Measurements from ENCODE around the gene IGSF23.
"Not testable (repeated sequence)": the region's sequence is repeated elsewhere in the genome, so short reads cannot be mapped to it uniquely, and the experiment has no call there.

The IGSF23 gene

DNA sequence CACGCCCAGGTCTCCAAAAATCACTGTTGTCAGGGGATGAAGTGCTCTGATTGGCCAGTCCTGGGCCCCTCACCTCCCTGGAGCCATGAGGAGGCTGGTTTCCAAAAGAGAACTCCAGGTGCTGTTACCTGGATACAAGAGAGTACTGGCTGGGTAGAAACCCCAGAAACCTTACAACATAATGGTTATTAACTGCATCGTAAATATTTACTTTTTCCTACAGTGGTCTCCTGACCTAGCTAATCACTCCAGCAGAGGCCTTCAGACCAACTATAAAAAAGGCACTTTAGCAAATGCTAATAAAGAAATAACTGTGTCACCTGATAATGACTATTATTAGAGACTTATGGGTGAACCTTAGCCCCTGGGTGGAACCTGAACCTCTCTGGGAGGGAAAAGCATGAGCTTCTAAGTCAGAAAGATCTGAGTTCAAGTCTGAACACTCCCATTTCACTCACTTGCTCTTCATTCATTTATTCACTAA, 1.5 kb upstream of the IGSF23 start:
- DNase-seq (ENCODE audit: low read depth), result no peak

DNA sequence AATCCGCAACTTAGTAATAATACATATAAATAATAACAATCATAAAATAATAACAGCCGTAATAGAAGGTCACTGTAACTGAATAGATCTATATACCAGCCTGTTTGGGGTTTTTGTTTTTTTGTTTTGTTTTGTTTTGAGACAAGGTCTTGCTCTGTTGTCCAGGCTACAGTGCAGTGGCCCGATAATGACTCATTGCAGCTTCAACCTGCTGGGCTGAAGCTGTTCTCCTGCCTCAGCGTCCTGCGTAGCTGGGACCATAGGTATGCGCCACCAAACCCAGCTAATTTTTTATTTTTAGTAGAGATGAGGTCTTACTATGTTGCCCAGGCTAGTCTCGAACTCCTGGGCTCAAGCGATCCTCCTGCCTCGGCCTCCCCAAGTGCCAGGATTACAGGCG, 950 bp downstream of the IGSF23 start:
- DNase-seq (ENCODE audit: low read depth), result no peak

DNA sequence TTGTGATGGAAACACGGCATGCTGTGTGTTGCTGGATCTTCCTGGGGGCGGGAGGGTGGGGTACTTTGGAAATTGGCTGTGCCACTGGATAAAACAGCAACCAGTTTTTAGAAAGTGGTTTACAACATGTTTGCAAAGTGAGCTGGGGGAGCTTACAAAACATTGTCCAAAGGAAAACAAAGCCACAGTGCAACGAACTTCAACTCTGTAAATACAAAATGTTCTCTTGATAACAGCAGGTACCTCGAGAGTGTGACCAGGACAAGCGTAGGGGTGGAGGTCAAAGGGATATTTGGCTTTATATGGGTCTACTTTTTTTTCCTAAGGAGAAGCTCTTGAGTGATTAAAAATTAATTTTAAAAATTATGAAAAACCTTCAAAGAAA, 2.5 kb downstream of the IGSF23 start:
- no peak for DNase-seq (ENCODE audit: low read depth)

DNA sequence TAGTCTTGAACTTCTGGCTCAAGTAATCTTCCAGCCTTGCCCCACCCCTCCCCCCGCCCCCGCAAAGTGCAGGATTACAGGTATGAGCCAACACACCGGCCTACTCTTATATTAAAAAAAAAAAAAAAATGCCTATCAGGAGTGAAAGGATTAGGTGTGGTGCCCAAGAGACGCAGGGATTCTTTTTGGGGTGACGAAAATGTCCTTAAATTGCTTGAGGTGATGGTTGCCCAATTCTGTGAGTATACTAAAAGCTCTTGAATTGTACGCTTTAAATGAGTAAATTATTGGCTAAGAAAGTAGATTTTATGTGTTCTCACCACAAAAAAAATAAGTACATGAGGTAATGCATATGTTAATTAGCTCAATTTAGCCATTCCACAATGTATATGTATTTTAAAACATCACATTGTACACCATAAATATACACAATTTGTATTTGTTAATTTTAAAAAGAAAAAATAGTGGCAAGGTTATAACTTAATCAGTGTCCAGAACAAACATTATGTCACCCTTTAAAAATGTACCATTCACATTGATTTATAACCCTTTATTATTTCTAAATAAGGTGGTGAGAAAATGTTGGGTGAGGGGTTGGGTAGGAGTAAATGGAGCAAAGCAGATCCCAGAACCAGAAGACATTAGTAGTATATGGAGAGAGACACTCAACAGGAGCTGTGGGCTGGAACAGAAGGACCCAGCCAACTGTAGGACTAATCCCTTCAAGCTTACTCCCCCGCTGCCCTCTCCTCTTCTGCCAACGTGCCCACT, 3.9 kb downstream of the IGSF23 start:
- DNase-seq (ENCODE audit: low read depth), result no peak

- DNase-seq (ENCODE audit: low read depth), result no peak
These were observed 5.4 kb downstream of the IGSF23 start for GRCh38 chr19:44618640-44619357.

GRCh38 chr19:44620667-44621066, 7.3 kb downstream of the IGSF23 start:
- DNase-seq (ENCODE audit: low read depth), result peak; percentile 31

- DNase-seq (ENCODE audit: low read depth), result no peak
These were observed 8.0 kb downstream of the IGSF23 start for GRCh38 chr19:44621367-44621766.

DNA sequence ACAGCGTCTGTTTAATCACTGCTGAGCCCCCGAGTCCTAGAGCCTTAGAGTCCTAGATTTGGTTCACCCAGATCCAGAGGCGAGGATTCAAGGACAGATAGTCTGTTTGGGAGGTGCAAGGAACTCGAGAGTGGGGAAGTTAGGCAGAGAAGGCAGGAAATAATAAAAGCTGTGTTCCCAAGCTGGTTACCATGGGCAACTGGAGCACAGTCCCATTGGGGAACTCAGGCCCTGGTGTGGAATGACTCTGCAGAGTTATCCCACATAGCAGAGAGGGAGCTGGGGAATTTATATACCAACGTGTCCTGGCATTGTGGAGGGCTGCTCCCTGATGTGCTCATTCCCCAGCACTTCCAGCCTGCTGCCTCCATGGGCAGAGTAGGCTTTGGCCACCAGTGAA, 9.7 kb downstream of the IGSF23 start:
- DNase-seq (ENCODE audit: low read depth), result peak; percentile 46

- DNase-seq (ENCODE audit: low read depth), result no peak
These were observed 10.3 kb downstream of the IGSF23 start for GRCh38 chr19:44623626-44624025.

- no peak for DNase-seq (ENCODE audit: low read depth)
These were observed 11.5 kb downstream of the IGSF23 start for GRCh38 chr19:44624840-44625354.

DNA sequence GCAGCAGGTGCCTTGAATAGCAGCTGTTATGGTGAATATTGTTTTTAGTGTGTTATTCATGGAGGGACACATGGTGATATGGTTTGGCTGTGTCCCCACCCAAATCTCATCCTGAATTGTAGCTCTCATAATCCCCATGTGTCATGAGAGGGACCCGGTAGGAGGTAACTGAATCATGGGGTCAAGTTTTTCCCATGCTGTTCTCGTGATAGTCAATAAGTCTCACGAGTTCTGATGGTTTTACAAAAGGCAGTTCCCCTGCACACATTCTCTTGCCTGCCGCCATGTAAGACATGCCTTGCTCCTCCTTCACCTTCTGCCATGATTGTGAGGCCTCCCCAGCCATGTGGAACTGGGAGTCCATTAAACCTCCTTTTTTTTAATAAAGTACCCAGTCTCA, 12.3 kb downstream of the IGSF23 start:
- DNase-seq (ENCODE audit: low read depth), result not testable (repeated sequence)

DNA sequence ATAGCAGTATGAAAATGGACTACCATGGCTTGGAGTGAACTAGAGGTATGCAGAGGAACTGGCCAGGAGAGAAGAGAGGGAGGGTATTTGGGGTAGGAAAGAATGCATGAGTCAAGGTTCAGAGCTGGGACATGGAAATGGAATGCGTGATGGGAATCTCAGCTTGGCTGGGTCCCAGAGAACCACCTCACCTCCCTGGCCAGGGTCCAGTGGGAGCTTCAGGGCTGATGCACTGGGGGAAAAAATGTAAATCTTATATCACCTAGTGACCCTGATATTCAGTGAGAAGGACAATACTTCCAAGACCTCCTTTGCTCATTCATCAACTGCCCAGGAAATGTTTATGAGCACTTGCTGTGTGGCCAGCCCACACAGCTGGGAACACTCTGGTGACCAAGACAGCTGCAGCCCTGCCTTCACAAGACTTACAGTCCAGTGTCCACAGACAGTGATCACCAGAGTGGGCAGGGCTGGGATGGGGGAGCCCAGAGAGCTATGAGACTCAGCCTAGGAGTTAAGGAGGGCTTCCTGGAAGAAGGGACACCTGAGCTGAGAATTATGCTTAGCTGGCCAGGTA, 12.8 kb downstream of the IGSF23 start:
- DNase-seq (ENCODE audit: low read depth), result peak; percentile 95

- DNase-seq (ENCODE audit: low read depth), result no peak
These were observed 14.3 kb downstream of the IGSF23 start for GRCh38 chr19:44627631-44628030.

DNA sequence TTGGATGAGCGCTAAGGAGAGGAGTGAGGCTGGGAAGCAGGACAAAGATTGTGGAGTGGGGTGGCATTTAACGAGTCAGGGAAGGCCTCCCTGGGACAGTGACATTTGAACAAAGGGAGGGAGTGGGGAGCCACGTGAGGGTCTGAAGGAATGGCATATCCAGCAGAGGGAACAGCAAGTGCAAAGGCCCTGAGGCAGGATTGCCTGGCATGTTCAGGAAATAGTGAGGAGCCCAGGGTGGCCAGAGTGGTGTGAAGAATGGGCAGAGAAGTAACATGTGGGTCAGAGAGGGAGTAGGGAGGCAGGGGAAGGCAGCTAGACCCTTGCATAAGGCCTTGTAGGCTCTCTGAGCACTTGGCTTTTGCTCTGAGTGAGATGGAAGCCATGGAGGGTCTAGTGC, 15.4 kb downstream of the IGSF23 start:
- DNase-seq (ENCODE audit: low read depth), result no peak

GRCh38 chr19:44631611-44632010, 18.2 kb downstream of the IGSF23 start:
- not testable (repeated sequence) for DNase-seq (ENCODE audit: low read depth)

DNA sequence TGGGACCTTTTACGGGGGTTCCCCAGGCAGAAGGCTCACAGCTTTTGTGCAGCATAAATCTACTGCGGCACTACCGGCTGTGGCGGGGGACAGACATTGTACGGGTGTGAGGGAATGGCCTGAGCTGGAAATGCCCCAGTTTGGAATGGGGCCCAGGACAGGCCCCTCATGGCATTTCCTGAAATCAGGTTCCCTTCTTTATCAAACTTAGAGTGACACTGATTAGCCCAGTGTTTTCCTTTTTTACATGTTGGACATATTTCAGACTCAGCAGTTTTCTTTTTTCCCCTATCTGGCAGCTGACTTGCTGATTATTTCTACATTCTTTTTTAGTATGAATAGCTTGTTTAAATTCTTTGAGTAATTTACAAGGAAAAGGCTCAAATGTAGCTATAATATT, 20.7 kb downstream of the IGSF23 start:
- not testable (repeated sequence) for DNase-seq (ENCODE audit: low read depth)

DNA sequence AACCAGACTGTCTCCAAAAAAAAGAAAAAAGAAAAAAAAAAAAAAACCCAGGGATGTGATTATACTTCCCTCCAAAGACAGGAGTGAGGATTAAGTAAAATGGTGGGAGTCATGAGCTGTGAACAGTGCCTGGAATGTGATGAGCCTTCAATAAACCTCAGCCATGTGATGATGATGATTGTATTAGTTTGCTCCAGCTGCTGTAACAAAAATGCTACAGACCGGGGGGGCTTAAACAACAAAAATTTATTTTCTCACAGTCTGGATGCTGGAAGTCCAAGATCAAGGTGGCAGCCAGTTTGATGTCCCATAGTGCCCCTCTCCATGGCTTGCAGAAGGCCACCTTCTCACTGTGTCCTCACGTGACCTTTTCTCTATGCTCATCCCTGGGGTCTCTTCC, 21.4 kb downstream of the IGSF23 start:
- DNase-seq (ENCODE audit: low read depth), result no peak

- peak; percentile 53 for DNase-seq (ENCODE audit: low read depth)
These were observed 22.4 kb downstream of the IGSF23 start for GRCh38 chr19:44635581-44636438.

GRCh38 chr19:44636439-44637389, 23.4 kb downstream of the IGSF23 start:
- DNase-seq (ENCODE audit: low read depth), result no peak

- no peak for DNase-seq (ENCODE audit: low read depth)
These were observed 24.0 kb downstream of the IGSF23 start for GRCh38 chr19:44637390-44637764.

GRCh38 chr19:44640518-44640917, 27.2 kb downstream of the IGSF23 start:
- DNase-seq (ENCODE audit: low read depth), result peak; percentile 55

Data from iris pigment epithelial cell (primary cell).